ENCODE measurements around the gene TARS2.

TARS2 gene

DNA sequence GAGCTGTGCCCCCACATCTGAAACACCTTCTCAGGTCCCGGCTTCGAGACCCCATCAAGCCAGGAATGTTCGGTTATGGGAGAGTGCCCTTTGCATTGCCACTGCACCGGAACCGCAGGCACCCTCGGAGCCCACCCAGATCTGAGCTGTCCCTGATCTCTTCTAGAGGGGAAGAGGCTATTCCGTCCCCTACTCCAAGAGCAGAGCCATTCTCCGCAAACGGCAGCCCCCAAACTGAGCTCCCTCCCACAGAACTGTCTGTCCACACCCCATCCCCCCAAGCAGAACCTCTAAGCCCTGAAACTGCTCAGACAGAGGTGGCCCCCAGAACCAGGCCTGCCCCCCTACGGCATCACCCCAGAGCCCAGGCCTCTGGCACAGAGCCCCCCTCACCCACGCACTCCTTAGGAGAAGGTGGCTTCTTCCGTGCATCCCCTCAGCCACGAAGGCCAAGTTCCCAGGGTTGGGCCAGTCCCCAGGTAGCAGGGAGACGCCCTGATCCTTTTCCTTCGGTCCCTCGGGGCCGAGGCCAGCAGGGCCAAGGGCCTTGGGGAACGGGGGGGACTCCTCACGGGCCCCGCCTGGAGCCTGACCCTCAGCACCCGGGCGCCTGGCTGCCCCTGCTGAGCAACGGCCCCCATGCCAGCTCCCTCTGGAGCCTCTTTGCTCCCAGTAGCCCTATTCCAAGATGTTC, 66.3 kb downstream of the TARS2 start:
- no peak for DNase-seq (ENCODE audit: low read depth, low spot score)
- no peak overlapping the region for H3K27ac ChIP-seq

DNA sequence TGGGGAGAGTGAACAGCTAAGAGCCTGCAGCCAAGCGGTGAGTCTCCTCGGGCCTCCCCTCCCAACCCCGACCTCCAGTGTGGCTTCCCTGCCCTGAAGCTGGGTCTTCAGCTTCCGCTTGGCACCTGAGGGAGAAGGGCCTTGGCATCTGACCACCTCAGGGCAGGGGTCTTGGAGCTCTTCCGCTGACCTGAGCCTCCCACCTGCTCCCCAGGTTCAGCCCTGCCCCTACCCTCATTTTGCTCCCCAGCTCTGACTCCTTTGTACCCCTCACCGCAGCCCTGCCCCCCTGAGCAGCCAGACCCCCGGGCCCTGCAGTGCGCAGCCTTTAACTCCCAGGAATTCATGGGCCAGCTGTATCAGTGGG, 66.8 kb downstream of the TARS2 start:
- no peak for DNase-seq (ENCODE audit: low read depth, low spot score)
- no peak overlapping the region for H3K27ac ChIP-seq

DNA sequence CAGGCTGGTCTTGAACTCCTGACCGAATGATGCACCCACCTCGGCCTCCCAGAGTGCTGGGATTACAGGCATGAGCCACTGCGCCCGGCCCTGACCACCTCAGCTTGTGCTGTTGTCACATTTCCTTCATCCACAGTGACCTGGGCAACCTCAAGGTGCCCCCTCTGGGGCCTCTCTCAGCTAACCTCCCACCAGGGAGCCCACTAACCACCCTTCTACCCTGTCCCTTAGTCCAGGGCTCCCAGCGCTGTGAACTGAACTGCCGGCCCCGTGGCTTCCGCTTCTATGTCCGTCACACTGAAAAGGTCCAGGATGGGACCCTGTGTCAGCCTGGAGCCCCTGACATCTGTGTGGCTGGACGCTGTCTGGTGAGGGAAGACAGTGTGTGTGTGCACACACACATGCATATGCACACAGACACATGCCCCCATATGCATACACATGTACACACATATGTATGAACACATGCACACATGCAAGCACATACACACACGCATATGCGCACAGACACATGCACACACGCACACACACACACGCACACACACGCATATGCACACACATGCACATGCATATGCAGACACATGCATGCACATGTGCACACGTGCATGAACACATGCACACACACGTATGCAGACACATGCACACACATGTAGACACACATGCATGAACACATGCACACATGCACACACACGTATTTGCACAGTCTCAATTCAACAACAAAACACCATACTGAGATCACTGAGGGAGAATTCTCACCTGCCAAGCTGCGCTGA, 68.2 kb downstream of the TARS2 start:
- no peak overlapping the region for H3K27ac ChIP-seq
- no peak for DNase-seq (ENCODE audit: low read depth, low spot score)

DNA sequence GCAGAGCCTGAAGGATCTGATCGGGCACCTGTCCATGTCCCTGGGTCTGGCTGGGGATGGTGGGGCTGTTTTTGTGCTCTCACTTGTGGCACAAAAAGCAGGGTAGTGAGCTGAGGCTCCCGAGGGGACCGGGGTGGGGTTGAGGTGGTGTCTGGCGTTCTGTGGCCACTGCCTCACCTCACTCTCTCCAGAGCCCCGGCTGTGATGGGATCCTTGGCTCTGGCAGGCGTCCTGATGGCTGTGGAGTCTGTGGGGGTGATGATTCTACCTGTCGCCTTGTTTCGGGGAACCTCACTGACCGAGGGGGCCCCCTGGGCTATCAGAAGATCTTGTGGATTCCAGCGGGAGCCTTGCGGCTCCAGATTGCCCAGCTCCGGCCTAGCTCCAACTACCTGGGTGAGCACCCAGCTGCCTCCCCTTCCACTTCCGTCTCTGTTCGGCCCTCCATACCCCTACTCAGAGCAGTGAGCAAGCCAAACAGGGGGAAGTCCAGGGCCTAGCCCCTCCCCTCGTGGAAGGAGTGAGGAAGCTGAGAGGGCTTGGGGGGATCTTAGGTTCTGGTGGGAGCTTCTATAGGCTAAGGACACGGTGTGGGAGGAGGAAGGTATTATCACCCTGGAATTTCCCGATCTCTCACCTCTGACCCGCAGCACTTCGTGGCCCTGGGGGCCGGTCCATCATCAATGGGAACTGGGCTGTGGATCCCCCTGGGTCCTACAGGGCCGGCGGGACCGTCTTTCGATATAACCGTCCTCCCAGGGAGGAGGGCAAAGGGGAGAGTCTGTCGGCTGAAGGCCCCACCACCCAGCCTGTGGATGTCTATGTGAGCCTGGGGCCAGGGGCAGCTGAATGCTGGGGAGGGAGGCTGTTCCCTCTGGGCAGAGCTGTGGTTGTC, 69.0 kb downstream of the TARS2 start:
- no peak for DNase-seq (ENCODE audit: low read depth, low spot score)
- H3K27ac ChIP-seq = no peak overlapping the region

DNA sequence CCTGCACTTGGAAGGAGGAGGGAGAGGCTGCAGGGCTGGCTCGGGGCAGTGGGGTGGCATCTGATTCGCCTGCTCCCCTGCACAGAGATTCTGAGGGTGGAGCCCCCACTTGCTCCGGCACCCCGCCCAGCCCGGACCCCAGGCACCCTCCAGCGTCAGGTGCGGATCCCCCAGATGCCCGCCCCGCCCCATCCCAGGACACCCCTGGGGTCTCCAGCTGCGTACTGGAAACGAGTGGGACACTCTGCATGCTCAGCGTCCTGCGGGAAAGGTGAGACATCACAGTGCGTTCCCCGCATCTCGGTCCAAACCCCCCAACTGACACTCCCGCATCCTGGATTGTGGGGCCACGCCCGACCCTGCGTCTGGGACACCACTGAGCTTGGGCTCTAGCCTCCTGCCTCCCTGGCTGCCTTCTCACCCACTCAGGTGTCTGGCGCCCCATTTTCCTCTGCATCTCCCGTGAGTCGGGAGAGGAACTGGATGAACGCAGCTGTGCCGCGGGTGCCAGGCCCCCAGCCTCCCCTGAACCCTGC, 69.9 kb downstream of the TARS2 start:
- H3K27ac ChIP-seq = no peak overlapping the region
- no peak for DNase-seq (ENCODE audit: low read depth, low spot score)

Measured in epithelial cell of prostate (primary cell).